ENCODE data around the gene LAMA3. TPM values are rescaled to one million over a fixed set of nuclear protein-coding genes. Genes with fewer than 3 reads are reported as not detected.

The LAMA3 gene
- total and polyA plus RNA-seq, 2 of the 13 experiments (the other 11 are each of a cell fraction or from before 2014, with no cell fraction given), result 0.45 to 2.2 TPM

- Histone ChIP-seq H2AFZ (ENCODE audit: low read length) (no peak overlapping the region), H3K79me2 (ENCODE audit: insufficient read depth, low read length) (no peaks in the 10 kb centered on the region), H3K4me1 (ENCODE audit: insufficient read depth, low read length) (peaks cover 37% of the 10 kb centered on the region), H4K20me1 (ENCODE audit: insufficient read depth, low read length) (no peaks in the 10 kb centered on the region), H3K4me3 (replicated peaks in 1 of 3; ENCODE audit: insufficient read depth in 1 of 3, low read depth in 2 of 3, low read length in 3 of 3) (no peak overlapping the region), H3K27me3 (ENCODE audit: control insufficient read depth in 1 of 2, insufficient read depth in 2 of 2, low read length in 2 of 2) (no peaks in the 10 kb centered on the region), H3K36me3 (replicated peaks in 1 of 2; ENCODE audit: control insufficient read depth in 1 of 2, insufficient read depth in 2 of 2, low read length in 2 of 2) (no peaks in the 10 kb centered on the region), H3K4me2 (ENCODE audit: low read depth, low read length) (no peak overlapping the region), H3K9ac (ENCODE audit: insufficient read depth, low read depth, low read length) (no peak overlapping the region), H3K27ac (ENCODE audit: extremely low read length, insufficient read depth, low read length) (no peak overlapping the region), H3K9me3 (ENCODE audit: low read length) (no peaks in the 10 kb centered on the region)
- BruUV-seq (replicated peaks), result no TSS peak
- in situ Hi-C loops (cut with HindIII; ENCODE audit: extremely low pct_ligation_motif_present, low pct_unique_long_range_greater_than_20kb), result no loop called here
- POLR2A ChIA-PET, result no interaction called here
- TF ChIP-seq HES4 (CRISPR knock-in tag; IDR thresholded peaks at IDR 0.05; ENCODE audit: borderline replicate concordance) (no peak), ZNF251 (CRISPR knock-in tag; IDR thresholded peaks at IDR 0.05) (no peak), ZNF691 (CRISPR knock-in tag; IDR thresholded peaks at IDR 0.05; ENCODE audit: borderline replicate concordance, low read depth) (no peak), ZNF672 (CRISPR knock-in tag; IDR thresholded peaks at IDR 0.05) (no peak)
- ATAC-seq (no peak), FAIRE-seq (no peak), DNase-seq (ENCODE audit: low spot score) (no peak)
- CTCF ChIA-PET (ENCODE audit: low intra/inter-chr PET ratio, low total read pairs), result no interaction called here
- intact Hi-C loops (cut with micrococcal nuclease; ENCODE audit: unreplicated experiment), result no loop called here
- WGBS (ENCODE audit: low lambda C conversion rate), result 88% methylated on average over 6 of the region's 6 CpGs
These were observed 190.8 kb downstream of the LAMA3 start for GRCh38 chr18:23879966-23880565.

- ChIA-PET POLR2A (no interaction called here), CTCF (ENCODE audit: low intra/inter-chr PET ratio, low total read pairs) (no interaction called here)
- in situ Hi-C loops (cut with HindIII; ENCODE audit: extremely low pct_ligation_motif_present, low pct_unique_long_range_greater_than_20kb), result no loop called here
- H3K36me3 ChIP-seq (replicated peaks in 1 of 2; ENCODE audit: control insufficient read depth in 1 of 2, insufficient read depth in 2 of 2, low read length in 2 of 2), result no peaks in the 10 kb centered on the region
- FAIRE-seq (no peak), DNase-seq (ENCODE audit: low spot score) (no peak), ATAC-seq (no peak)
- H3K27ac ChIP-seq (ENCODE audit: extremely low read length, insufficient read depth, low read length), result no peak overlapping the region
- peaks cover 38% of the 10 kb centered on the region for H3K4me1 ChIP-seq (ENCODE audit: insufficient read depth, low read length)
- H3K9ac ChIP-seq (ENCODE audit: insufficient read depth, low read depth, low read length), result no peak overlapping the region
- no peak overlapping the region for H3K4me2 ChIP-seq (ENCODE audit: low read depth, low read length)
- intact Hi-C loops (cut with micrococcal nuclease; ENCODE audit: unreplicated experiment), result no loop called here
- WGBS (ENCODE audit: low lambda C conversion rate), result 96% methylated on average over 2 of the region's 2 CpGs
- no peak overlapping the region for H2AFZ ChIP-seq (ENCODE audit: low read length)
- no TSS peak for BruUV-seq (replicated peaks)
- H3K79me2 ChIP-seq (ENCODE audit: insufficient read depth, low read length), result no peaks in the 10 kb centered on the region
- H3K4me3 ChIP-seq (replicated peaks in 1 of 3; ENCODE audit: insufficient read depth in 1 of 3, low read depth in 2 of 3, low read length in 3 of 3), result no peak overlapping the region
- H3K27me3 ChIP-seq (ENCODE audit: control insufficient read depth in 1 of 2, insufficient read depth in 2 of 2, low read length in 2 of 2), result no peaks in the 10 kb centered on the region
- no peaks in the 10 kb centered on the region for H3K9me3 ChIP-seq (ENCODE audit: low read length)
- no peaks in the 10 kb centered on the region for H4K20me1 ChIP-seq (ENCODE audit: insufficient read depth, low read length)
- no peak for TF ChIP-seq RNF2 (conservative IDR thresholded peaks at IDR 0.05; ENCODE audit: low read depth)
- no peak for TF ChIP-seq EEA1 (CRISPR knock-in tag; IDR thresholded peaks at IDR 0.05; ENCODE audit: borderline replicate concordance)
- TF ChIP-seq ZNF10 (CRISPR knock-in tag; IDR thresholded peaks at IDR 0.05; ENCODE audit: borderline replicate concordance, low read depth), result no peak
- TF ChIP-seq BCLAF1 (IDR thresholded peaks at IDR 0.05), result no peak
- no peak for TF ChIP-seq GPN1 (CRISPR knock-in tag; IDR thresholded peaks at IDR 0.05; ENCODE audit: borderline replicate concordance)
- no peak for TF ChIP-seq KLF9 (CRISPR knock-in tag; IDR thresholded peaks at IDR 0.05; ENCODE audit: low read depth)
- no peak for TF ChIP-seq PBX3 (CRISPR knock-in tag; IDR thresholded peaks at IDR 0.05; ENCODE audit: borderline replicate concordance)
- TF ChIP-seq FOXK2 (IDR thresholded peaks at IDR 0.05), result no peak
- no peak for TF ChIP-seq ZNF20 (CRISPR knock-in tag; IDR thresholded peaks at IDR 0.05)
- no peak for TF ChIP-seq ZBTB1 (CRISPR knock-in tag; IDR thresholded peaks at IDR 0.05; ENCODE audit: borderline replicate concordance)
These were observed 191.8 kb downstream of the LAMA3 start for GRCh38 chr18:23880931-23881617.
